HepG2 (cell line): Measurements from ENCODE around the gene MYO9A. TPM values are rescaled to one million over a fixed set of nuclear protein-coding genes. Genes with fewer than 3 reads are reported as not detected.
A peak's percentile ranks its signal among the peaks of the same experiment; 100 is the strongest.

Source experiments
- ARID3A ChIP-seq: IDR thresholded peaks from 2 replicates; pipeline ENCODE4 v1.6.1; 2012; ENCODE audit warnings: low read depth, low read length, improper control_type of control experiment
- FOXA1 ChIP-seq, 2 experiments: fragments of 450-650 bp in 1 of 2; sonication (generic) in 1 of 2; formaldehyde crosslinking in 1 of 2; IDR thresholded peaks; 2 replicates each; pipeline versions ENCODE4 v1.4.0 to v1.6.1; 2016 to 2020; ENCODE audit warnings: missing genetic modification reagents in 1 of 2
- FOXP1 ChIP-seq, 2 experiments: fragments of 450-650 bp in 1 of 2; IDR thresholded peaks; 2 replicates each; pipeline ENCODE4 v1.6.1; 2017 to 2018; ENCODE audit warnings: antibody characterized with exemption in 1 of 2
- LRRFIP1 ChIP-seq: sonication (generic); formaldehyde crosslinking; conservative IDR thresholded peaks from 2 replicates; pipeline ENCODE4 v1.4.0; 2020; ENCODE audit warnings: missing genetic modification reagents
- NR2F6 ChIP-seq, 2 experiments: IDR thresholded peaks; 2 replicates each; pipeline ENCODE4 v1.6.1; 2016; ENCODE audit warnings: antibody characterized with exemption in 1 of 2, mild to moderate bottlenecking in 1 of 2
- ZNF101 ChIP-seq: sonication (generic); formaldehyde crosslinking; IDR thresholded peaks from 2 replicates; pipeline ENCODE4 v1.4.0; 2020; ENCODE audit warnings: mild to moderate bottlenecking, low read depth, missing genetic modification reagents, borderline replicate concordance
- ZNF362 ChIP-seq: sonication (generic); formaldehyde crosslinking; IDR thresholded peaks from 2 replicates; pipeline ENCODE4 v1.4.0; 2020; ENCODE audit warnings: missing genetic modification reagents, mild to moderate bottlenecking, borderline replicate concordance
- ZNF503 ChIP-seq: sonication (generic); formaldehyde crosslinking; IDR thresholded peaks from 2 replicates; pipeline ENCODE4 v1.4.0; 2020; ENCODE audit warnings: missing genetic modification reagents
- polyA plus RNA-seq, 8 experiments: library from polyadenylated mRNA; depleted of rRNA in 3 of 8; stranded (reverse) in 7 of 8; unstranded in 1 of 8; fragments of >200 nt; fragmentation: Illumina TruSeq in 4 of 8; extraction: Trizol in 4 of 8; gene quantifications; 2 replicates each; pipeline versions ENCODE4 v1.2.1 to v1.2.3, GENCODE V29; 2011 to 2016; ENCODE audit warnings: low read depth in 4 of 8, missing spikeins in 1 of 8, mixed read lengths in 1 of 8; ENCODE audit not compliant: insufficient read depth in 1 of 8
- total RNA-seq, 5 experiments: library from RNA; depleted of rRNA; stranded (reverse); fragments of >200 nt; fragmentation: Illumina TruSeq; extraction: Trizol; gene quantifications; 2 replicates each; pipeline ENCODE4 v1.2.3, GENCODE V29; 2016; ENCODE audit warnings: low read depth in 1 of 5

Gene MYO9A
- total and polyA plus RNA-seq, 2 of the 13 experiments (the other 11 are each of a cell fraction or from before 2014, with no cell fraction given), result 4.8 to 15.3 TPM

GRCh38 chr15:72110355-72110754, 7.6 kb downstream of the MYO9A start (continued):
- peak; percentile 54; the same call in 1 of the 2 replicates for TF ChIP-seq ZNF362 (CRISPR knock-in tag)
- 0 out of 2 replicates have a peak, but pooled peaks have one; percentile 22 for TF ChIP-seq NR2F6 (IDR thresholded peaks at IDR 0.05)
- TF ChIP-seq NR2F6 (CRISPR knock-in tag; IDR thresholded peaks at IDR 0.05), result no peak
- no peak for TF ChIP-seq LRRFIP1
- TF ChIP-seq FOXA1 (IDR thresholded peaks at IDR 0.05), result 0 out of 2 replicates have a peak, but pooled peaks have one; percentile 22
- no peak for TF ChIP-seq FOXA1 (CRISPR knock-in tag; IDR thresholded peaks at IDR 0.05)
- 0 out of 2 replicates have a peak, but pooled peaks have one; percentile 51 for TF ChIP-seq ZNF503 (CRISPR knock-in tag)
- TF ChIP-seq ARID3A, result peak; percentile 78; the same call in 1 of the 2 replicates
- TF ChIP-seq ZNF101 (CRISPR knock-in tag), result no peak
- no peak for TF ChIP-seq FOXP1 (IDR thresholded peaks at IDR 0.05)
- 0 out of 2 replicates have a peak, but pooled peaks have one; percentile 27 for TF ChIP-seq FOXP1 (CRISPR knock-in tag; IDR thresholded peaks at IDR 0.05)
- TF ChIP-seq, all 625 proteins: peak for 9
